GM21825 (cell line): ENCODE results near the gene SPPL2A.
"Not testable (repeated sequence)": the region's sequence is repeated elsewhere in the genome, so short reads cannot be mapped to it uniquely, and the experiment has no call there.

ENCODE experiments used
- ATAC-seq: cut with Tn5 transposase; IDR thresholded peaks from one replicate; pipeline ENCODE4 v1.9.1; 2021; ENCODE audit warnings: mild to moderate bottlenecking, moderate library complexity; ENCODE audit not compliant: unreplicated experiment

SPPL2A gene

GRCh38 chr15:50765195-50765967 is at the start of gene SPPL2A:
TSS of gene SPPL2A (minus strand) at chr15:50765706. CDS start at chr15:50765533, 173 bp downstream.
- peak; percentile 85 for ATAC-seq

- ATAC-seq, result no peak
These were observed 49.1 kb upstream of the SPPL2A start for GRCh38 chr15:50814634-50815033.

- ATAC-seq, result no peak
These were observed 48.4 kb upstream of the SPPL2A start for GRCh38 chr15:50813865-50814264.

- no peak for ATAC-seq
These were observed 47.6 kb upstream of the SPPL2A start for GRCh38 chr15:50813089-50813488.

GRCh38 chr15:50812181-50812506 is 46.6 kb upstream of the SPPL2A start:
- ATAC-seq, result not testable (repeated sequence)

GRCh38 chr15:50811461-50812180 is 46.1 kb upstream of the SPPL2A start:
- ATAC-seq, result not testable (repeated sequence)

GRCh38 chr15:50810128-50810527 is 44.6 kb upstream of the SPPL2A start:
- no peak for ATAC-seq

- ATAC-seq, result no peak
These were observed 43.2 kb upstream of the SPPL2A start for GRCh38 chr15:50808728-50809127.

- no peak for ATAC-seq
These were observed 38.1 kb upstream of the SPPL2A start for GRCh38 chr15:50803479-50804180.

GRCh38 chr15:50800715-50801114 is 35.2 kb upstream of the SPPL2A start:
- no peak for ATAC-seq

GRCh38 chr15:50798684-50799083 is 33.2 kb upstream of the SPPL2A start:
- ATAC-seq, result no peak

GRCh38 chr15:50797926-50798325 is 32.4 kb upstream of the SPPL2A start:
- ATAC-seq, result no peak

GRCh38 chr15:50791486-50791885 is 26.0 kb upstream of the SPPL2A start:
- ATAC-seq, result no peak

GRCh38 chr15:50790778-50791453 is 25.4 kb upstream of the SPPL2A start:
- no peak for ATAC-seq

- ATAC-seq, result no peak
These were observed 21.4 kb upstream of the SPPL2A start for GRCh38 chr15:50786871-50787270.

GRCh38 chr15:50786438-50786837 is 20.9 kb upstream of the SPPL2A start:
- ATAC-seq, result no peak

- no peak for ATAC-seq
These were observed 18.4 kb upstream of the SPPL2A start for GRCh38 chr15:50783895-50784294.

- ATAC-seq, result no peak
These were observed 17.9 kb upstream of the SPPL2A start for GRCh38 chr15:50783411-50783810.

GRCh38 chr15:50778086-50778485 is 12.6 kb upstream of the SPPL2A start:
- no peak for ATAC-seq

GRCh38 chr15:50777042-50777441 is 11.5 kb upstream of the SPPL2A start:
- no peak for ATAC-seq

GRCh38 chr15:50774450-50774849 is 8.9 kb upstream of the SPPL2A start:
- ATAC-seq, result no peak
